Stomach (tissue), 9 donors: ENCODE results near the gene CACNA1I. TPM values are rescaled to one million over a fixed set of nuclear protein-coding genes. Genes with fewer than 3 reads are reported as not detected.

Experiments
- DNase-seq, 2 donors: peaks; one replicate each; pipeline versions ENCODE4 v3.0.0 to v3.0.0-alpha.2; 2013 to 2019
- H3K27ac ChIP-seq, 5 donors: fragments of 200-600 bp in 4 of 5; sonication (generic) in 4 of 5; one replicate each; pipeline ENCODE4 v1.5.1; 2013 to 2019; ENCODE audit warnings: mild to moderate bottlenecking in 1 of 5, moderate library complexity in 1 of 5
- H3K27me3 ChIP-seq, 3 donors: fragments of 200-600 bp; sonication (generic); one replicate each; pipeline ENCODE4 v1.5.1; 2017 to 2019; ENCODE audit warnings: mixed run types in 1 of 3
- H3K36me3 ChIP-seq, 4 donors: fragments of 200-600 bp; sonication (generic); 1 replicate in 3 of 4; 2 replicates in 1 of 4; pipeline ENCODE4 v1.5.1; 2016 to 2019
- H3K4me1 ChIP-seq, 4 donors: fragments of 200-600 bp; sonication (generic); one replicate each; pipeline ENCODE4 v1.5.1; 2016 to 2019
- H3K4me3 ChIP-seq, 4 donors: fragments of 200-600 bp; sonication (generic) in 3 of 4; one replicate each; pipeline ENCODE4 v1.5.1; 2016 to 2019; ENCODE audit warnings: mild to moderate bottlenecking in 1 of 4
- H3K9me3 ChIP-seq, 4 donors: fragments of 200-600 bp; sonication (generic); one replicate each; pipeline ENCODE4 v1.5.1; 2016 to 2019
- CTCF ChIP-seq, 7 experiments: fragments of 450-650 bp in 4 of 7; fragments of 200-600 bp in 3 of 7; sonication (generic) in 3 of 7; IDR thresholded peaks; one replicate each; pipeline ENCODE4 v1.5.1; 2016 to 2019; ENCODE audit warnings: antibody characterized with exemption in 7 of 7, control low read depth in 2 of 7, mild to moderate bottlenecking in 1 of 7
- EP300 ChIP-seq: sonication (generic); formaldehyde crosslinking; IDR thresholded peaks from one replicate; pipeline ENCODE4 v1.6.1; 2017; ENCODE audit warnings: antibody characterized with exemption
- POLR2A ChIP-seq, 4 donors: fragments of 450-650 bp; IDR thresholded peaks; one replicate each; pipeline ENCODE4 v1.6.1; 2016; ENCODE audit warnings: antibody characterized with exemption in 4 of 4, control low read depth in 2 of 4, mild to moderate bottlenecking in 1 of 4, moderate library complexity in 1 of 4
- POLR2AphosphoS5 ChIP-seq, 3 donors: sonication (generic); formaldehyde crosslinking; IDR thresholded peaks; one replicate each; pipeline ENCODE4 v1.6.1; 2016; ENCODE audit warnings: antibody characterized with exemption in 3 of 3
- WGBS, 5 donors: extraction: QIAGEN DNeasy Blood & Tissue Kit in 3 of 5; methylation state at CpG; one replicate each; pipeline versions ENCODE4 v1.1.5 to v1.1.7; 2013 to 2018; 5-methylcytosine and 5-hydroxymethylcytosine counted together
- intact Hi-C: fragments of 100-400 bp; cut with DNase I; formaldehyde crosslinking; loops from one replicate; pipeline ENCODE4 v1.15.1; 2023; ENCODE audit warnings: low total_unique reads
- polyA plus RNA-seq, 3 donors: library from polyadenylated mRNA; stranded (reverse); fragments of 200-250 nt; gene quantifications; one replicate each; pipeline ENCODE4 v1.2.3, GENCODE V29; 2013
- total RNA-seq, 5 donors: library from RNA; depleted of rRNA; stranded (reverse); fragments of >200 nt; gene quantifications; one replicate each; pipeline versions ENCODE4 v1.1.0 to v1.2.3, GENCODE V29; 2014 to 2016
- donor health status: healthy with polysubstance abuse.
- donor health status: Bipolar disorder and iron deficiency.
- donor health status: healthy.

Gene CACNA1I
- total and polyA plus RNA-seq, 8 donors = 0.06 to 4.0 (median 0.22) TPM; not detected in 2

GRCh38 chr22:39645532-39645931 is 75.0 kb downstream of the CACNA1I start:
- no peaks in the 10 kb centered on the region for H3K36me3 ChIP-seq
- TF ChIP-seq POLR2A (IDR thresholded peaks at IDR 0.05) = no peak
- no peak for TF ChIP-seq CTCF (IDR thresholded peaks at IDR 0.05)
- no peak for TF ChIP-seq EP300
- no peak for TF ChIP-seq POLR2AphosphoS5 (IDR thresholded peaks at IDR 0.05)
- H3K9me3 ChIP-seq = no peaks in the 10 kb centered on the region
- no peak overlapping the region for H3K27ac ChIP-seq
- peaks cover 0 to 38% (median 5%) of the 10 kb centered on the region in 3 donors for H3K27me3 ChIP-seq
- intact Hi-C loops = no loop called here
- no peak for DNase-seq
- WGBS, 5 donors = 51 to 65% (median 58%) methylated on average over 5 to 6 of the region's 6 CpGs
- no peaks in the 10 kb centered on the region for H3K4me1 ChIP-seq
- no peak overlapping the region for H3K4me3 ChIP-seq

DNA sequence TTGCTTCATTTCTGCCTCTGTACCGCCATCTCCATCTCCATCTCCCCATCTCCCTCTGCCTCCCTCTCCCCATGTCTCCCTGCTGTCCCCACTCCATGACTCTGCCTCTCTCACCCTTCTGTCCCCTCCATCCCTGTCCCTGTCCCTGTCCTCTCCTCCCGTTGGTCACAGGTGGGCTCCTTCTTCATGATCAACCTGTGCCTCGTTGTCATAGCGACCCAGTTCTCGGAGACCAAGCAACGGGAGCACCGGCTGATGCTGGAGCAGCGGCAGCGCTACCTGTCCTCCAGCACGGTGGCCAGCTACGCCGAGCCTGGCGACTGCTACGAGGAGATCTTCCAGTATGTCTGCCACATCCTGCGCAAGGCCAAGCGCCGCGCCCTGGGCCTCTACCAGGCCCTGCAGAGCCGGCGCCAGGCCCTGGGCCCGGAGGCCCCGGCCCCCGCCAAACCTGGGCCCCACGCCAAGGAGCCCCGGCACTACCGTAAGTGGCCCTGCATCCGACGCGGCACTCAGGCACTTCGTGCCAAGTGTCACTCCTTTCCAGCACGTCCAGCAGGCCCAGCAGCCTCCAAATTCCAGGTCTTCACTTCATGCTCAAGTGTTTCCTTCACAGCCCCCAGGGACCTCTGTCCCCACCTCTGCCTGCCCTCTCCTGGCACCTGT is 76.0 kb downstream of the CACNA1I start:
- no peaks in the 10 kb centered on the region for H3K4me1 ChIP-seq
- no peak overlapping the region for H3K4me3 ChIP-seq
- H3K27ac ChIP-seq = no peak overlapping the region
- H3K27me3 ChIP-seq = peaks cover 0 to 30% (median 5%) of the 10 kb centered on the region in 3 donors
- H3K9me3 ChIP-seq = peaks cover 0 to 6% (median 5%) of the 10 kb centered on the region in 4 donors
- TF ChIP-seq POLR2AphosphoS5 (IDR thresholded peaks at IDR 0.05) = no peak
- no peak for TF ChIP-seq POLR2A (IDR thresholded peaks at IDR 0.05)
- TF ChIP-seq CTCF (IDR thresholded peaks at IDR 0.05) = no peak
- 80 to 87% (median 83%) methylated on average over 18 to 31 of the region's 31 CpGs for WGBS, 5 donors
- no peaks in the 10 kb centered on the region for H3K36me3 ChIP-seq
- no peak for DNase-seq
- intact Hi-C loops = no loop called here

DNA sequence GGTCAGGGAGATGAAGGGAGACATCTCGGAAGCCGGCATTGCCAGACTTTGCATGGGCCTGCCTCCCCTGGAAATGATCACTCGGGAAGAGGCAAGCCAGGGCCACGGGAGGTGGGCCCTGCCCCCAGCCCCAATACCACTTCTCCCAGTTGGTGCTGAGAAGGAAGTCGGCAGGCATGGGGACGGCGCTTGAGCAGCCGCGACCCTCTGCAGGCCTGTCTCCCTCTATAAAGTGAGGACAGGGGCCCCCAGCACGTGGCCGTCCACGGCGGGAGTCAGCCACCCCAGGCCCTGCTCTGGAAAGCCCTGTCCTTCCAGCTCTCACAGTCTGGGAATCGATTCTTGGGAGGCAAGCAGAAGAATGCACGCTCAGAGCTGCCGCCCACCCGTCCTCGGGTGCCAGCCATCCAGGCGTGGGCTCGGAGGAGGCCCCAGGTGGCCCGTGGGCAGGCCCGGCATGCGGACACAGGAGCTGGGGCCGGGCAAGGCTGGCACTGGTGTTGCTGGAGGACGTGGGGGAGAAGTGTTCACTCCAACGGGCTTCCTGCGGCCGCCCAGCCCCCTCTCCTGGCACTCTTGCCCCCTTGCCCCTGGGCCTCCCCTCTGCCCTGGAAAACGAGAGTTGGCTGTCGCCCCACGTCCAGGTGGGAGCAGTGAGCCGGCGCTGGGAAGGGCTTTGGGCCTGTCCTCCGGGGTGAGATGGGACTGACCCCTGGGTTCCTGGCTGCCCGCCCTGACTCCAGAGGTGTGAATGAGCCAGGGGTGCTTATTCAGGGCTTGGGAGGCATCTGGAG is 77.5 kb downstream of the CACNA1I start:
- intact Hi-C loops = no loop called here
- no peak overlapping the region for H3K4me3 ChIP-seq
- H3K27me3 ChIP-seq = peaks cover 0 to 23% (median 2%) of the 10 kb centered on the region in 3 donors
- peaks cover 0 to 8% (median 8%) of the 10 kb centered on the region in 4 donors for H3K9me3 ChIP-seq
- no peaks in the 10 kb centered on the region for H3K4me1 ChIP-seq
- DNase-seq = no peak
- H3K27ac ChIP-seq = no peak overlapping the region
- no peak for TF ChIP-seq EP300
- TF ChIP-seq POLR2AphosphoS5 (IDR thresholded peaks at IDR 0.05) = no peak
- TF ChIP-seq POLR2A (IDR thresholded peaks at IDR 0.05) = no peak
- no peak for TF ChIP-seq CTCF (IDR thresholded peaks at IDR 0.05)
- H3K36me3 ChIP-seq = no peaks in the 10 kb centered on the region
- 68 to 82% (median 75%) methylated on average over 23 to 35 of the region's 35 CpGs for WGBS, 5 donors

DNA sequence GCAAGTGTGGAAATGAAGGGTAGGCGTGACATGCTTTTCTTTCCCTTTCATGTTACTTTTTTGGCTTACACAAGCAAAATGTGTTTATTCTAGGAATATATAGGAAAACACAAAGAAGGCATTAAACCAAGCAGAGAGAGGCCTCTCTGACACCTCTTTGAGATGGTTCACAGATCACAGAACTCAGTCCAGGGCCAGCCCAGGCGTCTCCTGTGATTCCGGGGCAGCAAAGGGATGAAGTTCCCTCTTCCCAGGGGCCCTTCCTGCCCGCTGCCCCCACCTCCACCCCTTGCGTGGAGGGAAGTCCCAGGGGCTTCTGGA is 78.0 kb downstream of the CACNA1I start:
- intact Hi-C loops = no loop called here
- H3K4me1 ChIP-seq = no peaks in the 10 kb centered on the region

More for the DNA sequence above, 78.0 kb downstream of the CACNA1I start:
- no peak for DNase-seq
- peaks cover 0 to 8% (median 8%) of the 10 kb centered on the region in 4 donors for H3K9me3 ChIP-seq
- H3K36me3 ChIP-seq = no peaks in the 10 kb centered on the region
- H3K27ac ChIP-seq = no peak overlapping the region
- H3K4me3 ChIP-seq = no peak overlapping the region
- WGBS, 5 donors = 66 to 88% (median 78%) methylated on average over 4 to 5 of the region's 5 CpGs
- H3K27me3 ChIP-seq = peaks cover 0 to 18% (median 0%) of the 10 kb centered on the region in 3 donors
- no peak for TF ChIP-seq POLR2AphosphoS5 (IDR thresholded peaks at IDR 0.05)
- TF ChIP-seq EP300 = no peak
- no peak for TF ChIP-seq POLR2A (IDR thresholded peaks at IDR 0.05)
- no peak for TF ChIP-seq CTCF (IDR thresholded peaks at IDR 0.05)
